HuH-7 (cell line): Measurements from ENCODE around the gene SLC25A13.
"Not testable (repeated sequence)": the region's sequence is repeated elsewhere in the genome, so short reads cannot be mapped to it uniquely, and the experiment has no call there.

ENCODE experiments used
- DNase-seq: peaks from one replicate; pipeline ENCODE4 v3.0.0; 2011; ENCODE audit warnings: low spot score

The SLC25A13 gene

GRCh38 chr7:96297876-96298275, 24.0 kb downstream of the SLC25A13 start:
- DNase-seq = no peak

- DNase-seq = not testable (repeated sequence)
Observed at GRCh38 chr7:96297446-96297845, 24.5 kb downstream of the SLC25A13 start.

- DNase-seq = not testable (repeated sequence)
Observed at GRCh38 chr7:96293911-96294310, 28.0 kb downstream of the SLC25A13 start.

- no peak for DNase-seq
Observed at GRCh38 chr7:96287559-96287958, 34.3 kb downstream of the SLC25A13 start.

GRCh38 chr7:96287132-96287531, 34.8 kb downstream of the SLC25A13 start:
- no peak for DNase-seq

- no peak for DNase-seq
Observed at GRCh38 chr7:96285579-96285978, 36.3 kb downstream of the SLC25A13 start.

- no peak for DNase-seq
Observed at GRCh38 chr7:96284835-96285234, 37.1 kb downstream of the SLC25A13 start.

GRCh38 chr7:96284240-96284639, 37.7 kb downstream of the SLC25A13 start:
- DNase-seq = no peak

- no peak for DNase-seq
Observed at GRCh38 chr7:96282835-96283234, 39.1 kb downstream of the SLC25A13 start.

- DNase-seq = no peak
Observed at GRCh38 chr7:96277921-96278320, 44.0 kb downstream of the SLC25A13 start.

- no peak for DNase-seq
Observed at GRCh38 chr7:96276019-96276418, 45.9 kb downstream of the SLC25A13 start.

GRCh38 chr7:96273716-96274115, 48.2 kb downstream of the SLC25A13 start:
- DNase-seq = no peak

- no peak for DNase-seq
Observed at GRCh38 chr7:96269246-96269994, 52.5 kb downstream of the SLC25A13 start.

- no peak for DNase-seq
Observed at GRCh38 chr7:96266580-96266979, 55.3 kb downstream of the SLC25A13 start.

GRCh38 chr7:96266015-96266414, 55.9 kb downstream of the SLC25A13 start:
- DNase-seq = no peak

- DNase-seq = no peak
Observed at GRCh38 chr7:96253964-96254363, 67.9 kb downstream of the SLC25A13 start.

GRCh38 chr7:96253441-96253840, 68.5 kb downstream of the SLC25A13 start:
- DNase-seq = no peak

- DNase-seq = no peak
Observed at GRCh38 chr7:96250776-96251361, 71.0 kb downstream of the SLC25A13 start.

GRCh38 chr7:96248405-96248804, 73.5 kb downstream of the SLC25A13 start:
- no peak for DNase-seq

- DNase-seq = no peak
Observed at GRCh38 chr7:96246919-96247318, 75.0 kb downstream of the SLC25A13 start.

- no peak for DNase-seq
Observed at GRCh38 chr7:96244992-96245292, 77.0 kb downstream of the SLC25A13 start.

- no peak for DNase-seq
Observed at GRCh38 chr7:96244244-96244991, 77.5 kb downstream of the SLC25A13 start.

- DNase-seq = no peak
Observed at GRCh38 chr7:96243241-96243640, 78.7 kb downstream of the SLC25A13 start.
